Measurements from ENCODE around the gene BICRAL. TPM values are rescaled to one million over a fixed set of nuclear protein-coding genes. Genes with fewer than 3 reads are reported as not detected.
"Not testable (repeated sequence)": the region's sequence is repeated elsewhere in the genome, so short reads cannot be mapped to it uniquely, and the experiment has no call there.

Gene BICRAL
- total and polyA plus RNA-seq, 2 donors (not counting 3 experiments of a cell fraction or from before 2014, with no cell fraction given): 5.6 to 6.8 TPM

DNA sequence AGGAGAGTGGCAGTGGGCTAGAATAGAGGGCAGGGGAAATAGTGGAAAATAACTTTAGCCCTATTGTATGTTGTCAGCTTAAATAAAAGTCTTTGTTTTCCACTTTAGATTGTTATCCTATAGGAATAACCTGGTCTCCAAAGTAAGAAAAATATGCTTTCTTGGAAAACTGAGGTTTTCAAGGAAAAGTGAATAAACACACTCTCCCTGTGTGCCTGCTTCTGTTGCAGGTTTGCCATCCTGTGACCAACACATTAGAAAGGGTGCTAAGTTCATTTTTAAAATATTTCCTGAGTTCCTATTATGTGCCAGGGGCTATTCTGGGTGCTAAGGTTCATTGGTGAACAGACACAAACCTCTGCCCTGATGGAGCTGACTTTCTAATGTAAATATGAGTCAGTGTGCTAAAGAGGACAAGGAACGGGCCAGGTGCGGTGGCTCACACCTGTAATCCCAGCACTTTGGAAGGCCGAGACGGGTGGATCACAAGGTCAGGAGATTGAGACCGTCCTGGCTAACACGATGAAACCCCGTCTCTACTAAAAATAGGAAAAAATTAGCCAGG is 23.5 kb downstream of the BICRAL start:
- DNase-seq (ENCODE audit: low read depth, low spot score) (no peak), FAIRE-seq (no peak)
- no peaks in the 10 kb centered on the region for H3K9me1 ChIP-seq (replicated peaks; ENCODE audit: control insufficient read depth, extremely low read depth, insufficient read depth, low read length)
- no peak overlapping the region for H3K9ac ChIP-seq (replicated peaks; ENCODE audit: extremely low read depth, insufficient read depth, low read length)
- intact Hi-C loops (cut with micrococcal nuclease) (no loop called here), dilution Hi-C loops (cut with MboI; ENCODE audit: extremely low pct_ligation_motif_present, low sequenced_read_pairs) (no loop called here)
- H4K20me1 ChIP-seq (replicated peaks; ENCODE audit: control insufficient read depth, extremely low read depth, insufficient read depth, low read length): no peaks in the 10 kb centered on the region
- no peak overlapping the region for H3K4me2 ChIP-seq (ENCODE audit: insufficient read depth, low read length)
- no peaks in the 10 kb centered on the region for H3K27me3 ChIP-seq (ENCODE audit: control insufficient read depth in 2 of 2, insufficient read depth in 2 of 2, low read length in 2 of 2)
- no peaks in the 10 kb centered on the region for H3K36me3 ChIP-seq (ENCODE audit: control insufficient read depth in 2 of 2, extremely low read depth in 1 of 2, insufficient read depth in 2 of 2, low read length in 2 of 2)
- no TSS peak for BruUV-seq (replicated peaks)
- H3K79me2 ChIP-seq (ENCODE audit: control insufficient read depth, insufficient read depth, low read length): no peaks in the 10 kb centered on the region
- H3K4me1 ChIP-seq (ENCODE audit: control insufficient read depth, extremely low read depth, insufficient read depth, low read length): peaks cover 8% of the 10 kb centered on the region
- H3K27ac ChIP-seq (ENCODE audit: insufficient read depth, low read depth, low read length): no peak overlapping the region
- TF ChIP-seq, protein P1, sequence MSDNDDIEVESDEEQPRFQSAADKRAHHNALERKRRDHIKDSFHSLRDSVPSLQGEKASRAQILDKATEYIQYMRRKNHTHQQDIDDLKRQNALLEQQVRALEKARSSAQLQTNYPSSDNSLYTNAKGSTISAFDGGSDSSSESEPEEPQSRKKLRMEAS (IDR thresholded peaks at IDR 0.05; ENCODE audit: insufficient read depth, insufficient read length): no peak
- TF ChIP-seq MYC (IDR thresholded peaks at IDR 0.05; ENCODE audit: low read depth, low read length): no peak
- TF ChIP-seq POLR2AphosphoS5 (IDR thresholded peaks at IDR 0.05; ENCODE audit: insufficient read depth, low read depth, low read length): no peak
- TF ChIP-seq GATA2 (IDR thresholded peaks at IDR 0.05; ENCODE audit: insufficient read depth, insufficient read length, low read depth, low read length): no peak
- no peak for TF ChIP-seq FOS (IDR thresholded peaks at IDR 0.05; ENCODE audit: borderline replicate concordance, insufficient read depth, low read length)
- no peak for TF ChIP-seq EZH2 (IDR thresholded peaks at IDR 0.05; ENCODE audit: borderline replicate concordance, low read depth, low read length, severe bottlenecking)
- no peak for TF ChIP-seq JUN (IDR thresholded peaks at IDR 0.05; ENCODE audit: borderline replicate concordance, insufficient read depth, insufficient read length, low read depth)
- TF ChIP-seq POLR2A (IDR thresholded peaks at IDR 0.05; ENCODE audit: low read depth, low read length): no peak
- no peak for TF ChIP-seq CTCF (IDR thresholded peaks at IDR 0.05; ENCODE audit: extremely low read depth in 1 of 2, insufficient read depth in 1 of 2, low read depth in 1 of 2, low read length in 2 of 2)
- H3K9me3 ChIP-seq (replicated peaks; ENCODE audit: control insufficient read depth, insufficient read depth, low read length): no peaks in the 10 kb centered on the region
- ChIA-PET CTCF (no interaction called here), POLR2A (no interaction called here)
- no peak overlapping the region for H3K4me3 ChIP-seq (replicated peaks in 1 of 3; ENCODE audit: insufficient read depth in 1 of 3, low read depth in 1 of 3, low read length in 3 of 3)
- H2AFZ ChIP-seq (ENCODE audit: low read depth, low read length): no peak overlapping the region

- H3K4me2 ChIP-seq (ENCODE audit: insufficient read depth, low read length); DNase-seq (ENCODE audit: low read depth, low spot score); intact Hi-C loops (cut with micrococcal nuclease); H3K79me2 ChIP-seq (ENCODE audit: control insufficient read depth, insufficient read depth, low read length); H3K36me3 ChIP-seq (ENCODE audit: control insufficient read depth in 2 of 2, extremely low read depth in 1 of 2, insufficient read depth in 2 of 2, low read length in 2 of 2); POLR2A ChIA-PET; H3K9me3 ChIP-seq (replicated peaks; ENCODE audit: control insufficient read depth, insufficient read depth, low read length); H3K4me3 ChIP-seq (replicated peaks in 1 of 3; ENCODE audit: insufficient read depth in 1 of 3, low read depth in 1 of 3, low read length in 3 of 3); H3K4me1 ChIP-seq (ENCODE audit: control insufficient read depth, extremely low read depth, insufficient read depth, low read length); BruUV-seq (replicated peaks); H3K27me3 ChIP-seq (ENCODE audit: control insufficient read depth in 2 of 2, insufficient read depth in 2 of 2, low read length in 2 of 2); H3K9ac ChIP-seq (replicated peaks; ENCODE audit: extremely low read depth, insufficient read depth, low read length); FAIRE-seq; H4K20me1 ChIP-seq (replicated peaks; ENCODE audit: control insufficient read depth, extremely low read depth, insufficient read depth, low read length); H3K27ac ChIP-seq (ENCODE audit: insufficient read depth, low read depth, low read length); H3K9me1 ChIP-seq (replicated peaks; ENCODE audit: control insufficient read depth, extremely low read depth, insufficient read depth, low read length); H2AFZ ChIP-seq (ENCODE audit: low read depth, low read length); dilution Hi-C loops (cut with MboI; ENCODE audit: extremely low pct_ligation_motif_present, low sequenced_read_pairs): not testable (repeated sequence)
- CTCF ChIA-PET: interaction anchor here (1.3 kb wide), 1 partner anchor 145 kb away, joined by 3 read pairs; no protein-coding TSS in a partner anchor
Measured at GRCh38 chr6:42806359-42806758, 24.5 kb downstream of the BICRAL start.

Measured in endothelial cell of umbilical vein (primary cell).